GM21381 (cell line): ENCODE data around the gene CD1E.
"Not testable (repeated sequence)": the region's sequence is repeated elsewhere in the genome, so short reads cannot be mapped to it uniquely, and the experiment has no call there.

Experiments
- ATAC-seq: cut with Tn5 transposase; IDR thresholded peaks from one replicate; pipeline ENCODE4 v1.9.1; 2021; ENCODE audit warnings: mild to moderate bottlenecking, moderate library complexity; ENCODE audit not compliant: unreplicated experiment

Gene CD1E

GRCh38 chr1:158357441-158357840 lies 3.7 kb downstream of the CD1E start:
- ATAC-seq: no peak

GRCh38 chr1:158362482-158362881 lies 8.8 kb downstream of the CD1E start:
- no peak for ATAC-seq

GRCh38 chr1:158362941-158363340 lies 9.2 kb downstream of the CD1E start:
- ATAC-seq: no peak

- ATAC-seq: no peak
These were observed 13.1 kb downstream of the CD1E start for GRCh38 chr1:158366783-158367182.

GRCh38 chr1:158371188-158371953 lies 17.7 kb downstream of the CD1E start:
- peak; percentile 97 for ATAC-seq

GRCh38 chr1:158374101-158374500 lies 20.4 kb downstream of the CD1E start:
- not testable (repeated sequence) for ATAC-seq

GRCh38 chr1:158374860-158375259 lies 21.2 kb downstream of the CD1E start:
- ATAC-seq: no peak

GRCh38 chr1:158390331-158390730 lies 36.6 kb downstream of the CD1E start:
- no peak for ATAC-seq

- ATAC-seq: no peak
These were observed 37.4 kb downstream of the CD1E start for GRCh38 chr1:158391099-158391498.

GRCh38 chr1:158393476-158393875 lies 39.8 kb downstream of the CD1E start:
- no peak for ATAC-seq

GRCh38 chr1:158396646-158397045 lies 43.0 kb downstream of the CD1E start:
- ATAC-seq: no peak

GRCh38 chr1:158398818-158399514 lies 45.3 kb downstream of the CD1E start, which contains the start of gene OR10T2:
TSS of gene OR10T2 (minus strand) at chr1:158399466. CDS start at chr1:158399466, 0 bp downstream.
- no peak for ATAC-seq

GRCh38 chr1:158400871-158401270 lies 47.2 kb downstream of the CD1E start:
- ATAC-seq: no peak

- ATAC-seq: no peak
These were observed 53.4 kb downstream of the CD1E start for GRCh38 chr1:158407092-158407491.
